ENCODE results near the gene RBPJL. TPM values are rescaled to one million over a fixed set of nuclear protein-coding genes. Genes with fewer than 3 reads are reported as not detected.
A peak's percentile ranks its signal among the peaks of the same experiment; 100 is the strongest.

RBPJL gene
- total and polyA plus RNA-seq, 2 of the 13 experiments (the other 11 are each of a cell fraction or from before 2014, with no cell fraction given) = not detected

DNA sequence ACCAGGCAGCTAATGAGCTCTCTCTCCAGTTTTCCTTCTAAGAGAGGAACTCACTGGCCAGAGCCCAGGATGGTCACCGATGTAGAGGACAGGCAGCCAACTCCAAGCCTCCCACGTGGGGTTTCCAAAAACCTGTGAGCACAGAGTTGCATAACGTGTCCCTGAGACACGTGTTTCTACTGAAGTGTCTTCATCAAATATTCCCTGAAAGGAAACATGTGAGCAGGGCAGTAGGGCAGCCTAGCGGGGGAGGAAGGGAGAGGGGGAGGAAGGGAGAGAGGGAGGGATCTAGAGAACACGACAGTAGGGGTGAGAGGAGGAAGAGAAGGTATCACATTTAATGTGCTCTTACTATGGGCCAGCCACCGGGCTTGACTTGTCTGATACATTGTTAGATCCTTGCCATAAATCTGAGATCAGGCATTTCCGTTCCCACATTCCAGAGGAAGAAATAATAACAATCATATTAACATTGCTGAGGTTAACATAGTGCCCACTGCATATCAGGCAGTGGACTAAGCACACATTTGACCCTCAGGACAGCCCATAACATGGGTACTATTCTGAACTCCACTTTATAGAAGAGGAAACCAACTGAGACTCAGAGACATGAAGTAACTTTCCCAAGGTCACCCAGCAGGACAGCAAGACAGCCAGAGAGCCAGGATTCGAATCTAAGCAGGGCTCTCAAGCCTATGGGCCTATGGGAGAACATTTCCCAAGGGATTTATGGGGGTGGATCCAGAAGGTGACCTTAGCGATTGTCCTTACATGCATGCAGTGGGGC lies 51.8 kb downstream of the RBPJL start (continued):
- TF ChIP-seq ZBTB37 (CRISPR knock-in tag; IDR thresholded peaks at IDR 0.05) (0 out of 2 replicates have a peak, but pooled peaks have one; percentile 15), MYC (CRISPR knock-in tag; IDR thresholded peaks at IDR 0.05; ENCODE audit: borderline replicate concordance) (peak; percentile 78), NFYB (CRISPR knock-in tag; IDR thresholded peaks at IDR 0.05) (peak; percentile 17; the same call in 1 of the 2 replicates), ELF1 (CRISPR knock-in tag; IDR thresholded peaks at IDR 0.05) (peak; percentile 6; the same call in 1 of the 2 replicates), ARNTL (CRISPR knock-in tag; IDR thresholded peaks at IDR 0.05) (peak; percentile 99), TEF (CRISPR knock-in tag; IDR thresholded peaks at IDR 0.05) (peak; percentile 85; the same call in 1 of the 2 replicates), ZNF777 (CRISPR knock-in tag; IDR thresholded peaks at IDR 0.05) (no peak), ZNF33A (CRISPR knock-in tag; IDR thresholded peaks at IDR 0.05; ENCODE audit: borderline replicate concordance) (no peak), SNRNP70 (IDR thresholded peaks at IDR 0.05; ENCODE audit: low read depth, low read length) (no peak), ZFX (CRISPR knock-in tag; IDR thresholded peaks at IDR 0.05; ENCODE audit: low read depth) (peak; percentile 38; the same call in 1 of the 2 replicates), ZFP1 (CRISPR knock-in tag; IDR thresholded peaks at IDR 0.05) (peak; percentile 27; the same call in 1 of the 2 replicates), TRIM24 (CRISPR knock-in tag; IDR thresholded peaks at IDR 0.05) (0 out of 2 replicates have a peak, but pooled peaks have one; percentile 43)
- TF ChIP-seq, protein P1, sequence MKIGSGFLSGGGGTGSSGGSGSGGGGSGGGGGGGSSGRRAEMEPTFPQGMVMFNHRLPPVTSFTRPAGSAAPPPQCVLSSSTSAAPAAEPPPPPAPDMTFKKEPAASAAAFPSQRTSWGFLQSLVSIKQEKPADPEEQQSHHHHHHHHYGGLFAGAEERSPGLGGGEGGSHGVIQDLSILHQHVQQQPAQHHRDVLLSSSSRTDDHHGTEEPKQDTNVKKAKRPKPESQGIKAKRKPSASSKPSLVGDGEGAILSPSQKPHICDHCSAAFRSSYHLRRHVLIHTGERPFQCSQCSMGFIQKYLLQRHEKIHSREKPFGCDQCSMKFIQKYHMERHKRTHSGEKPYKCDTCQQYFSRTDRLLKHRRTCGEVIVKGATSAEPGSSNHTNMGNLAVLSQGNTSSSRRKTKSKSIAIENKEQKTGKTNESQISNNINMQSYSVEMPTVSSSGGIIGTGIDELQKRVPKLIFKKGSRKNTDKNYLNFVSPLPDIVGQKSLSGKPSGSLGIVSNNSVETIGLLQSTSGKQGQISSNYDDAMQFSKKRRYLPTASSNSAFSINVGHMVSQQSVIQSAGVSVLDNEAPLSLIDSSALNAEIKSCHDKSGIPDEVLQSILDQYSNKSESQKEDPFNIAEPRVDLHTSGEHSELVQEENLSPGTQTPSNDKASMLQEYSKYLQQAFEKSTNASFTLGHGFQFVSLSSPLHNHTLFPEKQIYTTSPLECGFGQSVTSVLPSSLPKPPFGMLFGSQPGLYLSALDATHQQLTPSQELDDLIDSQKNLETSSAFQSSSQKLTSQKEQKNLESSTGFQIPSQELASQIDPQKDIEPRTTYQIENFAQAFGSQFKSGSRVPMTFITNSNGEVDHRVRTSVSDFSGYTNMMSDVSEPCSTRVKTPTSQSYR (CRISPR knock-in tag; IDR thresholded peaks at IDR 0.05; ENCODE audit: borderline replicate concordance) = peak; percentile 55; the same call in 1 of the 2 replicates
- TF ChIP-seq, protein P2, sequence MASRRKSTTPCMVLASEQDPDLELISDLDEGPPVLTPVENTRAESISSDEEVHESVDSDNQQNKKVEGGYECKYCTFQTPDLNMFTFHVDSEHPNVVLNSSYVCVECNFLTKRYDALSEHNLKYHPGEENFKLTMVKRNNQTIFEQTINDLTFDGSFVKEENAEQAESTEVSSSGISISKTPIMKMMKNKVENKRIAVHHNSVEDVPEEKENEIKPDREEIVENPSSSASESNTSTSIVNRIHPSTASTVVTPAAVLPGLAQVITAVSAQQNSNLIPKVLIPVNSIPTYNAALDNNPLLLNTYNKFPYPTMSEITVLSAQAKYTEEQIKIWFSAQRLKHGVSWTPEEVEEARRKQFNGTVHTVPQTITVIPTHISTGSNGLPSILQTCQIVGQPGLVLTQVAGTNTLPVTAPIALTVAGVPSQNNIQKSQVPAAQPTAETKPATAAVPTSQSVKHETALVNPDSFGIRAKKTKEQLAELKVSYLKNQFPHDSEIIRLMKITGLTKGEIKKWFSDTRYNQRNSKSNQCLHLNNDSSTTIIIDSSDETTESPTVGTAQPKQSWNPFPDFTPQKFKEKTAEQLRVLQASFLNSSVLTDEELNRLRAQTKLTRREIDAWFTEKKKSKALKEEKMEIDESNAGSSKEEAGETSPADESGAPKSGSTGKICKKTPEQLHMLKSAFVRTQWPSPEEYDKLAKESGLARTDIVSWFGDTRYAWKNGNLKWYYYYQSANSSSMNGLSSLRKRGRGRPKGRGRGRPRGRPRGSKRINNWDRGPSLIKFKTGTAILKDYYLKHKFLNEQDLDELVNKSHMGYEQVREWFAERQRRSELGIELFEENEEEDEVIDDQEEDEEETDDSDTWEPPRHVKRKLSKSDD (CRISPR knock-in tag; IDR thresholded peaks at IDR 0.05; ENCODE audit: low read depth) = peak; percentile 9; the same call in 1 of the 2 replicates
- TF ChIP-seq, protein P3, sequence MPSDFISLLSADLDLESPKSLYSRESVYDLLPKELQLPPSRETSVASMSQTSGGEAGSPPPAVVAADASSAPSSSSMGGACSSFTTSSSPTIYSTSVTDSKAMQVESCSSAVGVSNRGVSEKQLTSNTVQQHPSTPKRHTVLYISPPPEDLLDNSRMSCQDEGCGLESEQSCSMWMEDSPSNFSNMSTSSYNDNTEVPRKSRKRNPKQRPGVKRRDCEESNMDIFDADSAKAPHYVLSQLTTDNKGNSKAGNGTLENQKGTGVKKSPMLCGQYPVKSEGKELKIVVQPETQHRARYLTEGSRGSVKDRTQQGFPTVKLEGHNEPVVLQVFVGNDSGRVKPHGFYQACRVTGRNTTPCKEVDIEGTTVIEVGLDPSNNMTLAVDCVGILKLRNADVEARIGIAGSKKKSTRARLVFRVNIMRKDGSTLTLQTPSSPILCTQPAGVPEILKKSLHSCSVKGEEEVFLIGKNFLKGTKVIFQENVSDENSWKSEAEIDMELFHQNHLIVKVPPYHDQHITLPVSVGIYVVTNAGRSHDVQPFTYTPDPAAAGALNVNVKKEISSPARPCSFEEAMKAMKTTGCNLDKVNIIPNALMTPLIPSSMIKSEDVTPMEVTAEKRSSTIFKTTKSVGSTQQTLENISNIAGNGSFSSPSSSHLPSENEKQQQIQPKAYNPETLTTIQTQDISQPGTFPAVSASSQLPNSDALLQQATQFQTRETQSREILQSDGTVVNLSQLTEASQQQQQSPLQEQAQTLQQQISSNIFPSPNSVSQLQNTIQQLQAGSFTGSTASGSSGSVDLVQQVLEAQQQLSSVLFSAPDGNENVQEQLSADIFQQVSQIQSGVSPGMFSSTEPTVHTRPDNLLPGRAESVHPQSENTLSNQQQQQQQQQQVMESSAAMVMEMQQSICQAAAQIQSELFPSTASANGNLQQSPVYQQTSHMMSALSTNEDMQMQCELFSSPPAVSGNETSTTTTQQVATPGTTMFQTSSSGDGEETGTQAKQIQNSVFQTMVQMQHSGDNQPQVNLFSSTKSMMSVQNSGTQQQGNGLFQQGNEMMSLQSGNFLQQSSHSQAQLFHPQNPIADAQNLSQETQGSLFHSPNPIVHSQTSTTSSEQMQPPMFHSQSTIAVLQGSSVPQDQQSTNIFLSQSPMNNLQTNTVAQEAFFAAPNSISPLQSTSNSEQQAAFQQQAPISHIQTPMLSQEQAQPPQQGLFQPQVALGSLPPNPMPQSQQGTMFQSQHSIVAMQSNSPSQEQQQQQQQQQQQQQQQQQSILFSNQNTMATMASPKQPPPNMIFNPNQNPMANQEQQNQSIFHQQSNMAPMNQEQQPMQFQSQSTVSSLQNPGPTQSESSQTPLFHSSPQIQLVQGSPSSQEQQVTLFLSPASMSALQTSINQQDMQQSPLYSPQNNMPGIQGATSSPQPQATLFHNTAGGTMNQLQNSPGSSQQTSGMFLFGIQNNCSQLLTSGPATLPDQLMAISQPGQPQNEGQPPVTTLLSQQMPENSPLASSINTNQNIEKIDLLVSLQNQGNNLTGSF (CRISPR knock-in tag; IDR thresholded peaks at IDR 0.05) = no peak

All from HepG2 (cell line).